ENCODE results near the gene EGLN3.

EGLN3 gene

DNA sequence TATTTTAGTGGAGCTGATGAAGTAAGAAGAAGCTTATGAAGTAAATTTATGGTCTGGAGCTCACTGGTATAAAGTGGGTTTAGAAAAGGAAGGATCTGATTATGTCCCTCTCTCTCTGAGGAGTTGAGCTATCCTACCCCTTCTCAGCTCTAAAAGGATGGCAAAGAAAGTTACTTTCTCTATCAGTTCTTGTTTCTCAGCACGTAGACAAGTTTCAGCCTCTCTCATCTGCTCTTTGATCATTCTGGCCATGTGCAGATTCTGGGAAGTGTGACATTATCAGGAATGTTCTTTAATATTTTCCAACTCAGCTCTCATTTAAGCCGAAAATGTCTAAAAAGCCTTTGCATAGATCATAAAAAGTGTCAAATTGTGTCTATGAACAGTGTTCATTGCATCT is 5.8 kb upstream of the EGLN3 start:
- TF ChIP-seq, protein P1, sequence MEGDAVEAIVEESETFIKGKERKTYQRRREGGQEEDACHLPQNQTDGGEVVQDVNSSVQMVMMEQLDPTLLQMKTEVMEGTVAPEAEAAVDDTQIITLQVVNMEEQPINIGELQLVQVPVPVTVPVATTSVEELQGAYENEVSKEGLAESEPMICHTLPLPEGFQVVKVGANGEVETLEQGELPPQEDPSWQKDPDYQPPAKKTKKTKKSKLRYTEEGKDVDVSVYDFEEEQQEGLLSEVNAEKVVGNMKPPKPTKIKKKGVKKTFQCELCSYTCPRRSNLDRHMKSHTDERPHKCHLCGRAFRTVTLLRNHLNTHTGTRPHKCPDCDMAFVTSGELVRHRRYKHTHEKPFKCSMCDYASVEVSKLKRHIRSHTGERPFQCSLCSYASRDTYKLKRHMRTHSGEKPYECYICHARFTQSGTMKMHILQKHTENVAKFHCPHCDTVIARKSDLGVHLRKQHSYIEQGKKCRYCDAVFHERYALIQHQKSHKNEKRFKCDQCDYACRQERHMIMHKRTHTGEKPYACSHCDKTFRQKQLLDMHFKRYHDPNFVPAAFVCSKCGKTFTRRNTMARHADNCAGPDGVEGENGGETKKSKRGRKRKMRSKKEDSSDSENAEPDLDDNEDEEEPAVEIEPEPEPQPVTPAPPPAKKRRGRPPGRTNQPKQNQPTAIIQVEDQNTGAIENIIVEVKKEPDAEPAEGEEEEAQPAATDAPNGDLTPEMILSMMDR (IDR thresholded peaks at IDR 0.05; ENCODE audit: control insufficient read depth, insufficient read depth, low read depth, low read length, missing control alignments) = no peak
- no peak overlapping the region for H3K4me3 ChIP-seq (ENCODE audit: control insufficient read depth, low read depth, low read length)
- DNase-seq (ENCODE audit: low read depth) = no peak

DNA sequence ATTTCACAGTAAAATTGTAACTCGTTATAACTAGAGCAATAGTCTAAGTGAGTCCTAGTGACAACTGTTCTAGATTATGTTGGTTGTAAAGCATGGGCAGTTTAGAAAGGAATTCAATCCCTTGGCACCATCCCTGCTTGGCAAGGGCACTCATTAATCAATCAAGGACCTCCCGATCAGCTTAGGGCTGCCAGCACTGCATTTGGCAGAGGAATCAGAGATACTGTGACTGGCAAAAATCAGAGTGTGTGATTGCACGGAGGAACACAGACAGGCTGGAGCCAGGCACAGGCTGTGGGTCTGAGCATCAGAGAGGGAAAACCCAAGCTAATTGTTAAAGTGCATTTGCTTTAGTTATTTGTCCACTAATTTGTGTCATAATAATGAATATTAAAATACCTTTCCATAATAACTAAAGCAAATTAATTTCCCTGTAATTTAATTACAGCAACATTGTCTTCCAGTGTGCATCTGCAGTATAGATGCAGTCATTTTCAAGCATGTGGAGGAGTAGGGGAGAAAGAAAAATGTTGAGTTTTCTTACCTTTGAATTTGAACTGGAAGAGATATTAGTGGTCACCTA is 3.2 kb upstream of the EGLN3 start:
- no peak for DNase-seq (ENCODE audit: low read depth)
- TF ChIP-seq, protein P1 (IDR thresholded peaks at IDR 0.05; ENCODE audit: control insufficient read depth, insufficient read depth, low read depth, low read length, missing control alignments) = no peak
- H3K4me3 ChIP-seq (ENCODE audit: control insufficient read depth, low read depth, low read length) = no peak overlapping the region

GRCh38 chr14:33952541-33952940 is 1.7 kb upstream of the EGLN3 start:
- no peak for DNase-seq (ENCODE audit: low read depth)
- no peak overlapping the region for H3K4me3 ChIP-seq (ENCODE audit: control insufficient read depth, low read depth, low read length)
- TF ChIP-seq, protein P1 (IDR thresholded peaks at IDR 0.05; ENCODE audit: control insufficient read depth, insufficient read depth, low read depth, low read length, missing control alignments) = no peak

DNA sequence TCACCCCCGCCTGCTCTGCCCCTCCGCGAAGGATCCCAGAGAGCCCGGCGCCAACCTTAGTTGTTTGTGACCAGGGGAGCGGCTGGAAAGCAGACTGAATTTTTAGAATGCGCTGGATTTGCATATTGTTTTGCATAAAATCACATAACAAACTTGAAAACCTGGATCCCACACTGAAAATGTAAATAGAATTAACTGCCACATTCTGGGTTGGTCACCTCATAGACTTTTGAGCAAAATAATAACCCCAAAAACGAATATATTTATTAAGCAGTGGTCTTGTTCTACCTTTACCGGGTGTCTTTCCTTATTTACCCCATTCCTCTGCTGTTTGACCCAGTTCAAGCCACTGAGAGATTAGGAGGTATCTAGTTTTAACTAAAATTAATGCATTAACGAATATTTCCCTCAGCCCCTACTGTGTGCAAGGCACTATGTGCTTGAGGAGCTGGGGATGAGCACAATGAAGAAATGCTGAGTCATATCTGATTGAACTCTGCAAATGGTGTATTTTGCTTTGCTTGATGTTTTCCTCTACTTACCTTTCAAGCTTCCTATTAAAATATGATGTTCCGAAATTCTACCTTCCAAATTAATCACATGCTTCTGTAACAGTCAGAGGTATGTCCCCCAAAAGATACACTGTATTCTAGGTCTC is 438 bp upstream of the EGLN3 start:
- peak; percentile 2 for DNase-seq (ENCODE audit: low read depth)
- peak overlapping the region; percentile 65 for H3K4me3 ChIP-seq (ENCODE audit: control insufficient read depth, low read depth, low read length)
- TF ChIP-seq, protein P1 (IDR thresholded peaks at IDR 0.05; ENCODE audit: control insufficient read depth, insufficient read depth, low read depth, low read length, missing control alignments) = no peak

DNA sequence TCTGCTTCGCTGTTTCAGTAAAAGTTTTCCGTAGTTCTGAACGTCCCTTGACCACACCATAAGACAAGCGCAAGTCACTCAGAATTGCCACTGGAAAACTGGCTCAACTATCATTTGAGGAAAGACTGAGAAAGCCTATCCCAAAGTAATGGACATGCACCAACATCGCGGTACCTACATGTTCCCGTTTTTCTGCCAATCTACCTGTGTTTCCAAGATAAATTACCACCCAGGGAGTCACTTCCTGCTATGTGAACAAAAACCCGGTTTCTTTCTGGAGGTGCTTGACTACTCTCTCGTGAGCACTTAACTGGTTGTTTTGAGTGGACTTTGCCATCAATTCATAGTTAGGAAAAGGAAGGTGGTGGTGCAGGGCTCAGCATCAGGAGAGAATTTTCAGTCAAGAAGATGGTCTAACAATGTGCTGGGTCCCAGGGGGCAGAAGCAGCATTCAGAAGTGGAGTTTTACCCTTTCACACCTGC is 1.4 kb downstream of the EGLN3 start:
- H3K4me3 ChIP-seq (ENCODE audit: control insufficient read depth, low read depth, low read length) = no peak overlapping the region
- no peak for DNase-seq (ENCODE audit: low read depth)
- TF ChIP-seq, protein P1 (IDR thresholded peaks at IDR 0.05; ENCODE audit: control insufficient read depth, insufficient read depth, low read depth, low read length, missing control alignments) = no peak

DNA sequence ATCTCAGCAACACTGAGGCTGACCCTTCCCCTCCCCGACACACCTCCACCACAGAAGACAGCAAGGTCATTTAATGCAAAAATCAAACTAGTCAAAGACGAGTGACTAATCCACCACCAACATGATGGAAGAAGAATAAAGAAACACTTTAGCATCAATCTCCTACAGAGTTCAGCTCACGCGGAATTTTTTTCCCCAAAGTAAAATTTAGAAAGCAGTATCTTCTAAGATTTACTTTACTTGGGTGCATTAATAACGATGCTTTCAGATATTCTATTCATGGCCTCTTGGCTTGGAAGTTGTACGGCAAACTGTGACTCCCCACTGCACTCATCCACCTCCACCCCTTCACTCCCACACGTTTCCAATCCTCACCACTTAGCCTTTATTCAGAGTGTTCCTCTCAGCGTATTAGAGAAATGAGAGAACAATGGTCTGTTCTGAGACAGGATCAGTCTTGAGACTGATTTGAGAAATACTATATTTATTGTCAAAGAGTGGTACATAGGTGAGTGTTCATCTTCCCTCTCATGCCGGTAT is 1.9 kb downstream of the EGLN3 start:
- TF ChIP-seq, protein P1 (IDR thresholded peaks at IDR 0.05; ENCODE audit: control insufficient read depth, insufficient read depth, low read depth, low read length, missing control alignments) = no peak
- no peak for DNase-seq (ENCODE audit: low read depth)
- no peak overlapping the region for H3K4me3 ChIP-seq (ENCODE audit: control insufficient read depth, low read depth, low read length)
